Chondrocyte (in vitro differentiated cells): ENCODE results near the gene RPL13. TPM values are rescaled to one million over a fixed set of nuclear protein-coding genes. Genes with fewer than 3 reads are reported as not detected.

ENCODE experiments used
- DNase-seq: peaks from one replicate; pipeline ENCODE4 v3.0.0; 2021; ENCODE audit warnings: mixed read lengths, low spot score
- H3K27ac Mint-ChIP-seq: one replicate; pipeline ENCODE4 v1.8.0; 2021; ENCODE audit warnings: mild to moderate bottlenecking, moderate library complexity, mixed read lengths; ENCODE audit not compliant: unreplicated experiment
- H3K27me3 Mint-ChIP-seq: 2 replicates; pipeline ENCODE4 v1.8.0; 2021; ENCODE audit warnings: low read depth, mixed read lengths
- H3K36me3 Mint-ChIP-seq: 2 replicates; pipeline ENCODE4 v1.8.0; 2021; ENCODE audit warnings: low read depth, mixed read lengths
- H3K4me1 Mint-ChIP-seq: 2 replicates; pipeline ENCODE4 v1.8.0; 2021; ENCODE audit warnings: low read depth, mild to moderate bottlenecking, mixed read lengths
- H3K4me3 Mint-ChIP-seq: one replicate; pipeline ENCODE4 v1.8.0; 2021; ENCODE audit warnings: mild to moderate bottlenecking, moderate library complexity, mixed read lengths; ENCODE audit not compliant: unreplicated experiment
- H3K9me3 Mint-ChIP-seq: 2 replicates; pipeline ENCODE4 v1.8.0; 2021; ENCODE audit warnings: low read depth, mixed read lengths
- total RNA-seq: library from RNA; stranded (reverse); gene quantifications from 3 replicates; pipeline ENCODE4 v1.2.1, GENCODE V29; 2021
- TF ChIP-seq, protein P1 (sequence below): fragments of 200-600 bp; sonication (generic); IDR thresholded peaks from 2 replicates; pipeline ENCODE4 v1.5.0; 2021; ENCODE audit warnings: antibody characterized with exemption, mild to moderate bottlenecking, moderate library complexity

RPL13 gene
- total RNA-seq, 1 donor from 2014 or later, result 1,149 TPM

- H3K27me3 Mint-ChIP-seq, result no peaks in the 10 kb centered on the region
- H3K4me1 Mint-ChIP-seq, result no peaks in the 10 kb centered on the region
- H3K4me3 Mint-ChIP-seq, result no peak overlapping the region
- TF ChIP-seq, protein P1, sequence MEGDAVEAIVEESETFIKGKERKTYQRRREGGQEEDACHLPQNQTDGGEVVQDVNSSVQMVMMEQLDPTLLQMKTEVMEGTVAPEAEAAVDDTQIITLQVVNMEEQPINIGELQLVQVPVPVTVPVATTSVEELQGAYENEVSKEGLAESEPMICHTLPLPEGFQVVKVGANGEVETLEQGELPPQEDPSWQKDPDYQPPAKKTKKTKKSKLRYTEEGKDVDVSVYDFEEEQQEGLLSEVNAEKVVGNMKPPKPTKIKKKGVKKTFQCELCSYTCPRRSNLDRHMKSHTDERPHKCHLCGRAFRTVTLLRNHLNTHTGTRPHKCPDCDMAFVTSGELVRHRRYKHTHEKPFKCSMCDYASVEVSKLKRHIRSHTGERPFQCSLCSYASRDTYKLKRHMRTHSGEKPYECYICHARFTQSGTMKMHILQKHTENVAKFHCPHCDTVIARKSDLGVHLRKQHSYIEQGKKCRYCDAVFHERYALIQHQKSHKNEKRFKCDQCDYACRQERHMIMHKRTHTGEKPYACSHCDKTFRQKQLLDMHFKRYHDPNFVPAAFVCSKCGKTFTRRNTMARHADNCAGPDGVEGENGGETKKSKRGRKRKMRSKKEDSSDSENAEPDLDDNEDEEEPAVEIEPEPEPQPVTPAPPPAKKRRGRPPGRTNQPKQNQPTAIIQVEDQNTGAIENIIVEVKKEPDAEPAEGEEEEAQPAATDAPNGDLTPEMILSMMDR, result no peak
- no peak for DNase-seq
- H3K9me3 Mint-ChIP-seq, result no peaks in the 10 kb centered on the region
- H3K27ac Mint-ChIP-seq, result no peak overlapping the region
- H3K36me3 Mint-ChIP-seq, result peaks cover 43% of the 10 kb centered on the region
Observed at GRCh38 chr16:89531821-89532526, 28.5 kb upstream of the RPL13 start.

- DNase-seq, result no peak
- Mint-ChIP-seq H3K36me3 (peaks cover 33% of the 10 kb centered on the region), H3K27me3 (no peaks in the 10 kb centered on the region), H3K9me3 (no peaks in the 10 kb centered on the region), H3K27ac (no peak overlapping the region), H3K4me1 (no peaks in the 10 kb centered on the region), H3K4me3 (no peak overlapping the region)
- TF ChIP-seq, protein P1, result no peak
Observed at GRCh38 chr16:89534252-89534756, 26.2 kb upstream of the RPL13 start.

DNA sequence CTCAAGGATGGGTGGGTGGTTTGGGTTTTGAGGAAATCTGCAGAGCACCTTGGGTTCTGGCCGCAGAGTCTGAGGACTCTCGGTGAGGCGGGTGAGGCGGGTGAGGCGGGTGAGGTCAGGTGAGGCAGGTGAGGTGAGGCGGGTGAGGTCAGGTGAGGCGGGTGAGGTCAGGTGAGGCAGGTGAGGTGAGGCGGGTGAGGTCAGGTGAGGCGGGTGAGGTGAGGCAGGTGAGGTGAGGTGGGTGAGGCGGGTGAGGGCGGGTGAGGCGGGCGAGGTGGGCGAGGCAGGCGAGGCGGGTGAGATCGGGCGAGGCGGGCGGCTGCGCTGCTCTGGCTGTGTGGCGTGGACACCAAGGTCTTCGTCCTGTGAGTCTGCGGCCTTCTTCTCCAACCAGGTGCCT is 24.1 kb upstream of the RPL13 start:
- no peak overlapping the region for H3K27ac Mint-ChIP-seq
- peaks cover 32% of the 10 kb centered on the region for H3K36me3 Mint-ChIP-seq
- H3K27me3 Mint-ChIP-seq, result no peaks in the 10 kb centered on the region
- no peaks in the 10 kb centered on the region for H3K4me1 Mint-ChIP-seq
- H3K9me3 Mint-ChIP-seq, result no peaks in the 10 kb centered on the region
- DNase-seq, result no peak
- no peak overlapping the region for H3K4me3 Mint-ChIP-seq
- TF ChIP-seq, protein P1, result no peak

- no peak overlapping the region for H3K27ac Mint-ChIP-seq
- H3K36me3 Mint-ChIP-seq, result peaks cover 29% of the 10 kb centered on the region
- H3K4me3 Mint-ChIP-seq, result no peak overlapping the region
- TF ChIP-seq, protein P1, result no peak
- H3K9me3 Mint-ChIP-seq, result no peaks in the 10 kb centered on the region
- no peak for DNase-seq
- H3K4me1 Mint-ChIP-seq, result no peaks in the 10 kb centered on the region
- no peaks in the 10 kb centered on the region for H3K27me3 Mint-ChIP-seq
Observed at GRCh38 chr16:89536886-89537548, 23.5 kb upstream of the RPL13 start.

DNA sequence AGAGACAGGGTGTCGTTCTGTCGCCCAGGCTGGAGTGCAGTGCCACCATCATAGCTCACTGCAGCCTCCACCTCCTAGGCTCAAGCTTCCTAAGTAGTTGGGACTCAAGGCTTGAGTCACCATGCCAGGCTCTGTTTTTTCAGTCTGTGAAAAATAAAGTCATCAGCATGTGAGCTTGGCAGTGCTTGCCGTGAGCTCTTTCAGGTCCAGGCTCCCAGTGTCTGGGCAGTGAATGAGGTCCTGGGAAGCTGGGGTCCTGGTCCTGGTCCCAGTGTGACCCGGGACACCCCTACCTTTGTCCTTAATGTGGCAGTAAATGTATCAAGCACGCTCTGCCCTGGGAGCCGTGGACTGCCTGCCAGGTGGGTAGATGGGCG is 22.9 kb upstream of the RPL13 start:
- TF ChIP-seq, protein P1, result no peak
- Mint-ChIP-seq H3K9me3 (no peaks in the 10 kb centered on the region), H3K4me1 (no peaks in the 10 kb centered on the region), H3K4me3 (no peak overlapping the region), H3K36me3 (peaks cover 28% of the 10 kb centered on the region), H3K27me3 (no peaks in the 10 kb centered on the region), H3K27ac (no peak overlapping the region)
- DNase-seq, result no peak
